ENCODE data around the gene TMUB1.

Gene TMUB1, protein sequence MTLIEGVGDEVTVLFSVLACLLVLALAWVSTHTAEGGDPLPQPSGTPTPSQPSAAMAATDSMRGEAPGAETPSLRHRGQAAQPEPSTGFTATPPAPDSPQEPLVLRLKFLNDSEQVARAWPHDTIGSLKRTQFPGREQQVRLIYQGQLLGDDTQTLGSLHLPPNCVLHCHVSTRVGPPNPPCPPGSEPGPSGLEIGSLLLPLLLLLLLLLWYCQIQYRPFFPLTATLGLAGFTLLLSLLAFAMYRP

GRCh38 chr7:151083071-151083823, at the start of gene TMUB1:
Gene TMUB1, minus strand, starts transcription at chr7:151083493. Its CDS starts 930 bp downstream, at chr7:151082563.
- no peak for FAIRE-seq

DNA sequence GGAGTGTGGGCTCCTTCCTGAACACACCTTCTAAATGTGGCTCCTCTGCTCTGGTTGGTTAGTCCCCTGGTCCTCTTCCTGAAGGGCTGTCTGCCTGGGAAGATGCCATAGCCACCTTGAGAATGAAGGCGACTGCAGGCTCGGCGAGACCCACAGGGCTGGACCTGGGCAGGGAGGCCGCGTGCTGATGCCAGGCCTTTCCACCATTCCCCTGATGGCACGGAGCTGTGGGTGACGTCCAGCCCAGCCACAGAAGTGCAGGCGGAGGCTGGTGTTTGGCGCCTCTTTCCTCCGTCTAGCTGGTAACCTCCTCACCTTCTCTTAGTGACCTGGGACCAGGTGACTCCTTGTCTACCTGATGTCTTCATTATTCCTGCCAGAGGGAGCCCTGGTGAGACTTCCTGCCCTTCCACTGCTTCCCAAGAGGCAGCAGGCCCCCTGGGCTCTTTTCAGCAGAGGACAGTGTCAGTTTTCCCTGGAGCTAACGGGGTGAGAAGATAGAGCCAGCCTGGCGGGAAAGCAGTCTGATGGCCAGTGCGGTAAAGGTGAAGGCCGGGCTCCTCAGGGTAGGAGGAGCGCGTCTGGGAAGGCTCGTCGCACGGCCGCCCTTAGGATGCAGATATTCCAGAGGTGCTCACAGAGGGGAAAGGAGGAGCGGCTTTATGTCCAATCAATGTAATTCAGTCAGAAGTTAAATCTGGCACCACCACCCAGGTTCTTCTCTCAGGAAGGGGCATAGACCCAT, 49.3 kb upstream of the TMUB1 start:
- FAIRE-seq: no peak

DNA sequence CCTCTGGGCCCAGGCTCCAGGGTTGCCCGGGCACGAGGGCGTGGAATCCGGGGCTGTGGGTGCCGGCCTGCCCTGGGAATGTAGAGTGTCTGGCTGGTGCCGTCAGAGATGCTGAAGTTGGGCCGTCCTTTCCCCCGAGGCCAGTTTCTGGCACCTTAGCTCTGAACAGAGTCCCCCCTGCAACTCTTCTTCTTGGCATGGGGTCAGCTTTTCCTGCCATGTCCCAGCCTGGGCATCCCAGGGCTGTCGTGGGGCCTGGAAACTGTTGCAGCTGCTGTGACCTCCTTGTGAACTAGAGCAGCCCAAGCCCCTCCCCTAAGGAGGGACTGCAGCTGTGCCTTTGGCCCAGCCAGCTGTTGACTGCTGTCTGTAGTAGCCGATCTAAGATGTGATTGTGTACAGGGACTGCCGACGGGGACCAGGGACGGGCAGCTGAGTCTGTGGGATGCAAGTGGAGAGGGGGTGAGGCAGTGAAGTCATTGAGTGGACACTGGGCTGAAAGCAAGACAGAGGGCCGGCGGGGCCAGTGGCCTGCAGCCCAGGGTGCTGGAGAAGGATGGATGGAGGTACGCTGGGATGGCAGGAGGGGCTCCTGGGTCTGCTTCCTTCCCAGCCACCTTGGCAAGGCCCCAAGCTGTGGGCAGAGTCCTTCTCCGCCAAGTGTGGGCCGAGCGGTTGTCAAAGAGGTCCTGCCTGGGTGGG, 48.5 kb upstream of the TMUB1 start:
- FAIRE-seq: no peak

DNA sequence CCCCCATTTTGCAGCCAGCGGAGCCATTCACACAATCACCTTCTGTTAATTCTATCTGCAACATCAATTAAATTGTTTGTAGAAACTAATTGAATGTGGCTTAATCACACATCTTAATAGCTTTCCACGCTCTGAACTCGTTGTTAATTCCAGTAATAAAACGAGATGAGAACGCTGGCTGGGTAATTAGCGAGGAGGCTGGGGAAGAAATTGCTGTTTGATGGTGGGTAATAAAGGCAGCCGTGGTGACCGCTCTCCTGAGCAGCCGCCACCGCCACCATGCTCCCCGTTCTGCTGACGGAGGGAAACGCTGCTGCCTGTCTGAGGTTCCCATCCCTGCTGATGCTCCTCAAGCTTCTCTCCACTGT, 47.9 kb upstream of the TMUB1 start:
- no peak for FAIRE-seq

GRCh38 chr7:151130741-151131157, 47.5 kb upstream of the TMUB1 start:
- FAIRE-seq: no peak

DNA sequence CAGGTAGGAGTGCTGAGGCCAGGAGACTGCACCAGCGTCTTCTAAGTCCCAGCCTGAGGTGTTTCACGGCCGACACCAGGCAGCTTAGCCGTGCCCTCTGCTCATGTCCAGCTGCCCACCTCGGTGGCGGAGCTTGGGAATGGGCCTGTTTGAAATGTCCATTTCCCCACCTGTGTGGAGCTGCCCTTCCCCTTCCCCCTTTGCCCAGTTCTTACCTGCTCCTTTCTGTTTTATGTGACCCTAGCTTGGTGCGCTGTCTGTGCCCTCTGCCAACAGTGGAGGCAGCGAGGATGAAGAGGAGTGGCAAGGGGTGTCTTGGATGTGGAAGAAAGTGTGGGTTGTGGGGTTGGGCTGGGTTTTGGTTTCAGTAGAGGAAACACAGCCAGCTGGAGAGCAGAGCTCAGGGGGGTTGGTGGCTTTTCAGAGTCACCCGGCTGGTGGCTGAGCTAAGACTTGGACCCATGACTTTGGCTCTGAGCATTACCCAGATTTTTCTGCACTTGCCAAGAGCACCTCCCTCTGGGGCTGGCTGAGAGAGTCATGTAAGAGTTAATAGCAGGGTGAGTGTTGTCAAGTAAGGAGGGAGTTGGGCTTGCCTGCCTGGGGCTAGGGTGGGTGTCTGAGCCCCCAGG, 46.8 kb upstream of the TMUB1 start:
- no peak for FAIRE-seq

DNA sequence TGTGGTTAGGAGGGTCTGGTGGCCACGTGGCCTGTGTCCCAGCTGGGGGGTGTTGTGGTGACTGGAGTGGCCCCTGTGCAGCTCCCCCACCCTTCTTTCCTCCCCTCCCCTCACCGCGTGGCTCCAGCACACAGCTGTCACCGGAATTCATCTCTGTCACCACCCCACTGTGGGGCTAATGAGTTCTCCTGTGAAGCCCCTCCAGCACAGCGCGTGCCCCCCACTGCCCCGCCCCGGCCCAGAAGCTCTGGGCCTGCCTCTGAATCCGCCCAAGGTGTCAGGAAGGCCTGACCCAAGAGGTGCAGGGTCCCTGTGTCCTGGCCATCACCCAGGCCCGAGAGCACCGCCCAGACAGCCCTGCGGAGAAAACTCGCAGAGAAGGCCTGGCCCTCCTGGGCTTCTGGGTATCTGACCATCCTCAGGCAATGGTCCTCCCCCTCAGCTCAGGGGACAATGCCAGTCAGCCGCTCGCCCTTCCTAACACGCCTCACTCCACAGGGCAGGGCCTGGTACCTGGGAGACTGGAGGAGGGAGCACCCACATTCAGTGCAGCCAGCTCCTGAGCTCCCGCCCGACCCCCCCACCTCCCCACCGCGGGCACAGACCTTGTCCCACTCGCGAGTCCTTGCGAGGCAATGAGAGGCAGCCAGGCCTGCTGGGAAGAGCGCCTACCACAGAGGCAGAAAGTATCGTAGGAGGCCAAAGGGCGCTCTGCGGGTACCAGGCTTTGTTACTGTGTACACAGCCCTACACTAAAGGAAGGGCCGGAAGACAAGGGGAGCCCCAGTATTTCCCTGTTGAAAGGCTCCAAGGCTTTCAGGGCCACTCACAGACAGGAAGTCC, 46.0 kb upstream of the TMUB1 start:
- FAIRE-seq: no peak

DNA sequence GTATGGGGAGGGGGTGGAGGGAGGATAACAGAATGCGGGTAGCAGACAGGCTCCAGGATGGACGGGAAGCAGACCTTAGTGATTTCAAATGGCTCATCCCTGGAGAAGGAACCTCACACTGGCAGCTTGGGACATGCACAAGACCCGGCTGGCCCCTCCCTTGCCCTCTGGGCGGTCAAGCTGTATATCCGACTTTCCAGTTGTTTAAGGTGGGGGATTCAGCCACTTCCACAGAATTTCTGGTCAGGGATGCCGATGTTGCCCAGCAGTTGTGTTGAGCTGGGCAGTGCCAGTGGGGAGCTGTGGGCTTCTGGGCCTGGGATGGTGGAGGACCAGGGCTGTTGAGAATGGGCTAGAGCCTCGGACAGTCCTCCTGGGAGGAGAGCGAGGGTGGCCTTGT, 45.4 kb upstream of the TMUB1 start:
- FAIRE-seq: no peak

- no peak for FAIRE-seq
Measured at GRCh38 chr7:151128144-151128543, 44.9 kb upstream of the TMUB1 start.

- no peak for FAIRE-seq
Measured at GRCh38 chr7:151126491-151127137, 43.3 kb upstream of the TMUB1 start.

DNA sequence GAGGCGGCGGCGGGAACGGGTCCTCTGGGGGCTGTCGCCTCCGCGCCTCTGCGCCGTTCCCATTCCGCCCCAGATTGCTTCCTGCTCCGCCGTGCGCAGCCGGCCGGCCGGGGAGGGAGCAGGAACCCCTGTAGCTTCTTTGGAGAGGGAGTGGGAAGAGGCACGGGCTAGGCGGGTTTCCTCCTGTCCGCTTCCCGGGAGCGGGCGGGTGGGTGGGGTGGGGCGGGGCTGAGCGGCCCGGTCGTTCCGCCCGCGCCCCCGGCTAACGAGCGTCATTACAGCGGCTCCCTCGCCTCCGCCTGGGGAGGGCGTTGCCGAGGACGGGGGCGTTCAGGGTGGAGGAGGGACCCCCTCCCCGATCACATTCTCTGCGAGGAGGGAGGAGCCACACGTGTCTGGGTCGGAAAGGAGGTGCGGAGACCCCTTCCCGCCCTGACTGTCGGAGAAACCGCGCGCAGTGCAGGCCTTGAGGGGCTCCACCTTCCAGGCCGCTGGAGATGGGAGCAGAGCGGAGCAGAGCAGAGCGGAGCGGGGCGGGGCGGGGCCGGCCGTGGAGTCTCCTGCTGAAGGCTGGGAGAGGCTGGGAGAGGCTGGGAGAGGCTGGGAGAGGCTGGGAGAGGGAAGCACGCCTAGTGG, 42.7 kb upstream of the TMUB1 start:
- FAIRE-seq: no peak

DNA sequence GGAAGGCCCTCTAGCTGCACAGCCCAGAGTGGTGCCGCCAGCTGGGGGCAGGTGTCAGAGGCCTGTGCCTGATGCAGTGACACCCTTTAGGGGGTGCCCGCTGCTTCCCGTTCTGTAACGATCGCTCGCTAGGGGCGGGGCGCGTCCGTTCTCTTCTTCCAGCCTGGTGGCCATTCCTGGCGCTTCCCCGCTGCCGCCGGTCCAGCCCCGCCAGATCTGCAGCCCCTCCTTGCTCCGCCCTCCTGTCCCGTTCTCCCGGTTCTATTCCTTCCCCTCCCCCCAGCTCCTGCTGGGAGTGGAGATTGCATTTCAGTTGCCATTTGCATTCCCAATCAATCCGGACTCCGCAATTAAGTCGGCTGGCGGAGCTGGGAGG, 42.2 kb upstream of the TMUB1 start:
- FAIRE-seq: no peak

DNA sequence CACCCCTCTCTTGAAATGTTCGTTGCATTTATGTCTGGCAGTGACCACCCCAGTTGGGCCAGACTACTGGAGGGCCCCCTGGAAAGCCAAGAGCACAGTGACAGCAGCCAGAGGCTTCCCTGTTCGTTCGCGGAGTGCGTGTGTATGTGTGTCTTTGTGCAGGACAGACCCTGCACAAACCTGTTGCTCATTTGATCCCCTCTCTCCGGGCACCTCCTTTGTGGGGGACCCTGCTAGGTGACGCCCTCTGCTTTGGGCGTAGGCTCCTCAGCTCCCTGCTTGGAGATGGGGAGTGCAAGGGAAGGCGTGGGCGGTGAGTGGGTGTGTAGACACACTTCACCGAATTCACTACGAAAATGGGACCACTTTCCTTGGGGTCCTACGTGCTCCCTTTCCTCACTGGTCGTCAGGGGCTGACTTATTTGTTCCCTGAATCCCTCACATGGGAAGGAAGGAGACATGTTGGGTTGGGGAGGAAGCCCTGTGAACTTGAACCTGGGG, 41.7 kb upstream of the TMUB1 start:
- FAIRE-seq: no peak

DNA sequence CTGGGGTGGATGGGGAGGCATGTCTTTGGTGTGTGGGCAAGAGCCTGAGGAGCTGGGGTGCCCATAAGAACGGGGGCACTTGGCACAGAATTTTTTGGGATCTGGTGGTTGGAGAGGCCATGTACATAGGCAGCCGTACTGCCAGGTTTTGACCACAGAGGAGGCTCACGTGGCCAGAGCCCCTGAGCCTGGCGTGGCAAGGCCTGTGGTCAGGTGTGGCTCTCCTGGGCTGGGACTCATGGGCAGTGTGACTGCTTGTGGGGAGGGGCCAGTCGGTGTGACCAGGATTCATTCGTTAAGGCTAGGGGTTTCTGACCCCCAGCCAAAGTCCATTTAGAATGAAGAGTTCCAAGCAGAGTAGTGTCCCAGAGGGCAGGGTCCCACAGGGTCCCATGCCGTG, 41.2 kb upstream of the TMUB1 start:
- FAIRE-seq: no peak

DNA sequence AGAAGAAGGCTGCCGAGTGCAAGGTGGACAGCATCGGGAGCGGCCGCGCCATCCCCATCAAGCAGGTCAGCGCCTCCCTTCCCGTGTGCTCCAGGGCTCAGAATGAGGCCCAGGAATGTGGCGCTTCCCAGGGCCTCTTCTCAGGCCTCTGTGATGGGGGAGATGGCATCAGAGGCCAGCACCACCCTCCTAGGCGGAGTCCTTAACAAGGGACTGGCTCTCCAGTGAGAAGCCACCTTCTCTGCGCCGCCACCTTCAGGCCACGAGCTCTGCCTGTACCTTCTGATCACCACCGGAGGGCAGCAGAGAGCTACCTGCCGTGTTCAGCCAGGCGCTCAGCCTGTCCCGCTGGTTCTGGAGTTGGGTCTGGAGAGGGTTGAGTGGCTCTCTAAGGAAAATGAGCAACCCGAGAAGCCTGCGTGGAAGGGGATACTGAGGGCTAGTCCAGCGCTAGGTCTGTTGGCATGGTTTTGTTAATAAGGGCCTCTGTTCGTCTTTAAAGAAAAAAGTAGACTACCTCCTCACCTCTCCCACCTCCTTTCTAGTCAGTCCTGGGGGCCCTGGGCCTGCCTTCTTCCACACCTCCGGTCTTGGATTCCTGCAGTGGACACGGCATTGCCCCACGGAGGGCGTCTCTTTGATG, 40.6 kb upstream of the TMUB1 start:
- FAIRE-seq: no peak

DNA sequence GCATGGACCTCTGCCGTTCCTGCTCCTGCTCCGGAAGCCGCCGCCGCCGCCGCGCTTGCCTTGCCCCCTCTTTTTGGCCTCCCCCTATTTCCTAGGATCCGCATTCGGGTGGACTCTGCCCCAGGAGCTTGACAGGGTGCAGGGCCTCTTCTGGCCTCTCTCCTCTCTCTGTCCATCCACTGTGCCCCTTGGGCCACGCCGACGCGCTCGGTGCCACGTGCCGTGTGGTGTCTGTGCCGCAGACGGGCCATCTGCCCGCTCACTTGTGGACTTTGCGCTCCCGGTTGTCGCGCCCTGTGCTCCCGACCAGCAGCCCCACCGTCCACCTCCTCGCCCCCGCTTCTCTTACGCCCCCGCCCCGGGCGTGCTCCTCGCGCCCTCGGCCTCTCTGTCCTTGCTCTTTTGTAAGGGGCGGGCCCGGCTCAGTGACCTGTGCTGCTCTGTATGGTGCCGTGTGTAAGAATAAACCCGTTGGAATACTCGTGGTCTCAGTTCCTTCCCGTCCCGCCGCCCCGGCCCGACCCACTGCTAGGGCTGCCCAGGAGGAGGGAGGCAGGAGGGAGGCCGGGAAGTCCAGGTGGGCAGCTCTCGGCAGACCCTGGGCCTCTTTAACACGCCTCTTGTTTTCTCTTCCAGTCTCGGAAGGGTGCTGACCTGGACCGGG, 40.0 kb upstream of the TMUB1 start:
- no peak for FAIRE-seq

- no peak for FAIRE-seq
Measured at GRCh38 chr7:151122796-151123157, 39.5 kb upstream of the TMUB1 start.

DNA sequence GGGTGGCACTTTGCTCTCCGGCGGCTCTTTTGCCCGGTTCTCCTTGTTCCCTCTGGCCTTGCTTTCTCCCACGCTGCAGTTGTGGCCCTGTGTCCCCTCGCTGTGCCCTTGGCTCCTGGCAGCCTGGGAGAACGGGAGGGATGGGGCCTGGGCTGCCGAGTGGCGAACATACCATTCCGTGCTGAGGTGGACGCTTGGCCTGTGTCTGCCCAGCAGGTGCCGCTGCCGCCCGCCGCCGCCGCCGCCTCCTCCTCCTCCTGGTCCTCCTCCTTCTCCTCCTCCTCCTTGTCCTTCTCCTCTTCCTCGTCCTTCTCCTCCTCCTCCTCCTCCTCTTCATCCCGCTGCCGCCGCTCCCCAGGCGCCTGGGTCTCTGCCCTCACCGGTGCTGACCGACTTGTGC, 39.0 kb upstream of the TMUB1 start:
- FAIRE-seq: no peak

DNA sequence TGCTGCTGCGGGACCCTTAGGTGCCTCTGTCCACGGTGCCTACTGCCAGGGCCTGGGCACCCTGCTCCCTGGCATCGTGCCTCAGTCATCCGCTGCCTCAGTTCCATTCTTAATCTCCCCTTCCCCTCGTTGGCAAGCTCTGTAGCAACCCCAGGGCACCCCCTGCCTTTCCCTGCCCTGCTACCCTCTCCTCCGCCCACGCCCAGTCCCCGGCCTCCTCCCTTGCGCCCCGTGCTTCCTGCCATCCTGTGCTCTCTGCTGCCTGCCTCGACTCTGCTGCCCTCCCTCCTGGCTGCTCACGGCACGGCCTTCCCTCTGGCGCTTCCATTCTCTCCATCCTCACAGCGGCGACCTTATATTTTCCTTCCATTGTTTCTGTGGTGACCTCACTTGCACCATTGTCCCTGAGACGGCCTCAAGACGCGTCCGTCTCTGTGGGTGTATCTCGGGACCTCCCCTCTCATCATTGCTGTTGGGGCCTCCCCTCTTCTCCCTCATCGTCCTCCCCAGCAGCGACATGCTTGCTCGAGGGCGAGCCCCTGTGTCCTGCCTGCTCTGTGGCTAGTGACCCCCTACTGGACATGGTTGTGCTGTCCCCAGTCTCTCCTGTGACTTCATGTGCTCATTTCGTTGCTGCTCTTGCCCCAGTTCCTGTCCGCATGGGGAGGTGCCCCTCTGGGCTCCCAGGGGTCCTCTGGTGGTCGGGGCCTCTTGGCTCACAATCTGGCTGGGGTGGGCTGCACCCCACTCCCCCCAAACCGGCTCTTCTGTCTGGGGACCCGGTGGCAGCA, 38.3 kb upstream of the TMUB1 start:
- no peak for FAIRE-seq

Measured in islet of Langerhans (tissue), 1 donor.